Stimulated activated CD4-positive, alpha-beta T cell treated with anti-CD3 and anti-CD28 coated beads, TNF-alpha, amount 100 ng/mL, for 4 hours (primary cell): ENCODE data around the gene NKX2-3.

Experiments used
- DNase-seq, 3 experiments: peaks; one replicate each; pipeline ENCODE4 v3.0.0-alpha.2; 2020; ENCODE audit warnings: low read depth in 3 of 3

The NKX2-3 gene

DNA sequence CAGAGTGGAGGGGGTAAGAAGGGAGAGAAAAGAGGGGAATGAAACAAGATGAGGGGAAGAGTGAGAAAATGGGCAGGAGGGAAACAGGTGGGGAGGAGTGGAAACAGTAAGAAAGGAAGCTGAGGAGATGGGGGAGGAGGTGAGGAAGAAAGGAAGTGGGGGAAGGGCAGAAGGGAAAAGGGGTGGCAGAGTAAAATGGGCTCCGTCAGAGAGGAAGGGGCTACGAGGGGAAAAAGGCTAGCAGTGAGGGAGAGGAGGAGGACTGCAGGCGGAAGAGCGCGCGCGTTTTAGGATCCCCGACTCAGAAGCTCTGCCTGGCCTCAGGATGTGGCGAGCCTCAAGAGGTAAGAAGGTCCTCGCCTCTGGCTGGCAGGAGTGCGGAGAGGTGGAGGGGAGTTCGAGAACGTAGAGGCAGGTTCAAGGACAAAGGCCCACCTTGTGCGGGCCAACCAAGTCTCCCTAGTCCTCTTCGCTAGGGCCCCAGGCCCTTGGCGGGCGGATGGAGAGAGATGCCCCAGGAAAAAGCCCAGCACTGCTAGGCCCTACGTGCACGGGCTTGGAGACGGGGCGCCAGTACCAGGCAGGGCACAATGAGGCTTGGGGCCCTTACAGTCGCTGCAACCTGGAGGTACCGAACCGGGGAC, 5.8 kb upstream of the NKX2-3 start:
- DNase-seq: no peak

DNA sequence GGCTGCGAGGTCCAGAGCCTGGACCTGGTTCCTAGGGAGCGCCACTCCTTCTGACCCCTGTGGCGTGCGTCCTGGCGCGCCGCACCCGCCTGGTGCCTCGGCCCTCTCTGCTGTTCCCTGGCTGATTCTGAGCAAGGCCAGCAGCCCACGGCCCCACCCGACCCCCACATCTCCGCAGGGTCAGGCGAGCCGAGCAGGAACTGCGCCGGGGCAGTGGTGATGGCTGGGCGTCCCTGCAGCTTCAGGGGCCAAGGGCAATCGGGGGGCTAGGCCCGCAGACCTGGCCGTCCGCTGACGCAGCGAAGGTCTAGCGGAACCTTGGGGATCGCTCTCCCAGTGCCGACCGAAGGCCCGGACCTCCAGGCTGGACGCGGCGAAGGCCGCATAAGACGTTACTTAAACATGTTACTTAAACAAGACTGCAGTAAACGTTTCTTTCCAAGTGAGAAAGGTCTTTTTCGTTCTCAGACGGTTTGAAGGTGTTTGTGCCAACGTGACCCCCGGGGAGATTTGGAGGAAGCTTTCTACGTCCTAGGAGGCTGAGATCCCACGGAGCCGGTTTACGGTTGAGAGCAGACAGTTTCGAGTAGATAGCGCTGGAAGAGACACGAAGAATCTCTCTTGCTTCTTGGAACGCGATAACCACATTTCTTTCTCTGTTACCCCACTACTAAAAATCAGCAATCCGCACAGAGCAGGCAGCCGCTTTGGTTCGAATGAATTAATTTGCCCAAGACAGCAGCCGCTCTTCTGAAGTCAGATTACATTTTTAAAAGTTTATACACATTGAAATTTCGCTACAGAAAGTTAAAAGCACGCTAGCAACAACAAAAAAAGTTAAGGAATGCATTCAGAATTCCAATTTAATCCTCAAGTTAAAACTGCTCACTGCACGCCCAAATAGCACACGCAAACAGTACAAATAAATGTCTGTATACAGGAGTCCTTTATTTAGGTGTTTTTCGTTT, 4.9 kb upstream of the NKX2-3 start:
- no peak for DNase-seq

DNA sequence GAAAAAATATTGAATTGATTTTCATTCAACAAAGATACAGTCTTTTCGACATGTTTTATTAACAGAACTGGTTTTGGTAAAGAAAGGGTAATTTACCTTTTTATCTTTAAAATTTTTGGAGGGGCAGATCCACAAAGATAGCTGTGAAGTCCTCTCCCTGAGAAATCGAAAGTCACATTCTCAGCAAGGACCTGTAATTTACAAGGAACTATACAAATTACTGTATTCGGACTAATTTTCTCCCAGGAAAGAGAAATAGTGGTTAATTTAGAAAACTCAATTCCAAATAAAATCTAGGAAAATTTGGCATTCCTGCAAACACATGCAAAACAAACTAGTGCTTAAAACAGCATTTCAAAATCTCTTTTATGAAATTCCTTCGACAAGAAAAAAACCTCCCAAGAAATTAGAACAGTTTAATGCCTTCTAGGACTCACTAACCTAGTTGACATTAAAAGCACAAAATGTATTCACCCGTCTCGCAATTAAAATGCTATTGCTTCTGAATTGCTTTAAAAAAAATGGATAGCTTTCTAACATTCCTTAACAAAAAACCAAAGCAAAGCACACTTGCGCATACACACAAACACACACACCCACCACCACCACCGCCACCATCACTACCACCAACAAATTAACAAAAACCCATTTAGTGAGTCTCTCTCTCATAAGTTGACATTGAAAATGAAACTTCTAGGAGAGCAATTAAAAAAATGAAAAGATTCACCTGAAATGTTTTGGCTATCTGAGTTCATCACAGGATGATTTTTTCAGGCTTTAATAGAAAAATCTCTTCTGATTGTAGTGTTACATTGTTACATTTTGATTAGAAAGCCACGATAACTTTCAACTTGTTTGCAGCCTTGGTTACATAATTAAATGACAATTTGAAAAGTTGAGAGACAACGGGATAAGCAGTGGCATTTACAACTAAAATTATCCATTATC, 4.0 kb upstream of the NKX2-3 start:
- DNase-seq: no peak

DNA sequence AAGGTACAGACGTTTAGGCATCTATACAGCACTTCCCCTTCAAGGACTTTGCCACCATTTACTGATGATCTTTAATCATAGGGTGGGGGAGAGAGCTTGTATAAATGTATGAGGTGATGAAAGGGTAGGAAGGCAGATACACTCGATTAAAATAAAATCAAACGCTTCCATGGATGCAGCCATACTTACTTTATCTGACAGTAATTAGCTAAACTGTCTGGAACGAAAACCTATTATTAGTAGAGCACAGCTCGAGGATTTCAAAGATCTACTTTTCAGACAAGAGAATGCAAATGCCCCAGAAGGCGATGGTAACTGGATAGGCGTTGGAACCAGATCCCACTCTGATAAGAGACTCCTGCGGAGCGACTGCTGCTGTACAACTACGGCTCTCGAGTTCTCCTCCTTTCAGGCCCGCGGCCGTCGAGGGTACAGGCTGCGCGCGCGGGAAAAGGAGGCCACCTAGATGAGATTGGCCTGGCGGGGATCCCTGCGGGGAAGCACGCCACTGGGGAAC, 3.1 kb upstream of the NKX2-3 start:
- no peak for DNase-seq

DNA sequence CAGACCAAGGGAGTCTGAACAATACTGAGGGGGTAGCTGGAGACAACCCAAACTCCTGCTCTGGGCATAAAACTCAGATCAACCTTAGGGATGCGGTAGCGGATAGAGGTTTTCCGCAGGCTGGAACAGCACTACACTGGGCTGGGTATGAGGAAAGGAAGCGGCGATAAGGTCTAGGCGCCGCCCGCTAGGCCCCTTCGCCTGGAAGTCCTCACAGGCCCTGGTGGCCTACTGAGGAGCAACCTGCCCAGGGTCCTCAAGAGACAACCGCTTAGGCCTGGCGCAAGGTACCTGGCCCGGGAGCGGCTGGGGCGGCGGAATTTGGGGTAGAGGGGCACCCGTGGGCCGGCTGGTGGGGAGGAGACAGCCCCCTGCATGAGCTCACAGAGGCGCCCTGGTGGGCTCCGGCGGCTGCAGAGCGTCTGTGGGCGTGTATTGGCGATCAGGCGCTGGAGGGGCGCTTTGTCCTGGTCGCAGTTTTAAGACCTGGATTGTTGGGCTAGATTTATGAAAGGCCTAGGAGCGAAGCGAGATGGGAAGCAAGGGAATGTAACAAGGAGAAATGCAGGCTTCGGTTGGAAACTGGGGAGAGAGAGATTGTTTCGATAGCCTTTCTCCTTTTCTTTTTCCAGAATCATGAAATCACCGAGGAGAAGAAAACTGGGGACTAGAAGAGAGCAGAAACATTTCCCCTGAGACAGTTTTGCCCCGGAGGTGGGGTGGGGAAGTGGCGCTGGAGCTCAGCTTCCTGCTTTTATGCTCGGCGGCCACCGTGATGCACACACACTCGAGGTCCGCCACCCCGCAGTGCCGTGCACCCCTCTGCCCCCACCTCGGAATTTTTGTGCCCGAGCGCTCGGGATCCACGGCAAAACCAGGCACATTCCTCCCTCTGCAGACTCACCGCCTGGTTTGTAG, 2.4 kb upstream of the NKX2-3 start:
- no peak for DNase-seq

DNA sequence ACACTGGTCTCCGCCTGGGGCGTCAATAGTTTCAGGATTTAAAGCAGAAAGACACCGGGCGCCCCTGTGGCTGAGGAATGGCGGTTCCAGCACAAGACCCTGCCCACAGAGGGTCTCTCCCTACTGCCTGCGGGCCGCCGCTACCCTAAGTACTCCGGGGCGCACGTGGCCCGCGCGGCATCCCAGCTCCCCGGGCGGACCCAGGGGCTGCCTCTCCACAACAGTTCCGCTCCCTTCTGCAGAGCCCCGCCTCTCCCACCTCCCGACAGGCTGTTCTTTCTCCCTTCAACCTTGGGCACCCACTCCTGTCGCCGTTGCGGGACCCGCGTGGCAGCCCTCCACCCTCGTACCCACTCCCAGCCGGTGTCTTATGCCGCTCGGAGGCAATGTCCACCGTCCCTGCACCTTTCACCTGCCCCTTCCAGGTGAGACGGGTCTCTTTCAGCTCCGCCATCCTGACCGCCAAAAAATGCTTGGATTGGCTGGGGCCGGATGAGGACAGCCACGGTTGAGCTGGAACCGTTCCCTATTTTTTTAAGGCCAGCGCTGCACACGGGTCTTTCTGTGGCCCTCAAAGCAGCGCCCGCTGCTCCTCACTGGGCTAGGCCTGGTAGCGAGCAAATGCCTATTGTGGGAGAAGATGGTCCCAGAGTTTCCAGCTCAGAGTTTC, 1.6 kb upstream of the NKX2-3 start:
- DNase-seq: no peak

DNA sequence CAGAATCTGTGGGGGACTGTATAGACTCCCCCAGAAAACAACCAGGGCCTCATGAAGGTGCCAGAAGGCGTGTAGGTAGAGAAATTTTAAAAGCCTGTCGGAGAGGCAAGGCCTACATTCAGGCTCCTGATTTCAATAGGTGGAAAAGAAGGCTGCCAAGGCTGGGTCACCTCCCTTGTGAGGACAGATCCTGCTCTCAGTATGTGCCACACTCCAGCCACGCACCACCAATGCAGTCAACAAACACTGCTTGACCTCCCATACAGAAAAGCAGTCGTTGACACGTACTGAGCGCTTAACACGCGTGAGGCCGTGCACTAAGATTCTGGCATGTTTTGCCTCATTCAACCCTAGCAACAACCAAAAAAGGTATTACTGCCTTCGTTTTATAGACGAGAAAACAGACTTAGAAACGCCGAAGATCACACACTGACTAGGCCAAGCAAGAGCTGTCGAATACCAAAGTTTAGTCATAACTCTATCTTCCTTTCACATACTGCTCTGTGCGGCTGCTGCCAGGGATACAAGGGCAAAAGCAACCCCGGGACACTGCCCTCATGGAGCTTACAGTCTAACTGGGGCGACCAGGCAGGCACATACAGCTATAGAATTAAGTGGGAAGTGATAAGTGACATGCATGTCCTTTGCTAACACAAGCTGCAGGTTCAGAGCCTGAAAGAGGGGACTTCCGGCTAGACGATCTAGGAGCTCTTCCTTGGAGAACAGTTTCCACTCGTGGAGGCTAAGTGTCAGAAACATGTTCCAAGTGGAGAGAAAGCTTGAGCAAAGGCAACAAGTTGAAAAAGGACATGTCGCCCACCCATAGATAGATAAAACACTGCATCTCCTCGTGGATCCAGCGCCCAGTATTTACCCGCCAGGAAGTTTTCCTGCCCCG, 797 bp upstream of the NKX2-3 start:
- DNase-seq: no peak

DNA sequence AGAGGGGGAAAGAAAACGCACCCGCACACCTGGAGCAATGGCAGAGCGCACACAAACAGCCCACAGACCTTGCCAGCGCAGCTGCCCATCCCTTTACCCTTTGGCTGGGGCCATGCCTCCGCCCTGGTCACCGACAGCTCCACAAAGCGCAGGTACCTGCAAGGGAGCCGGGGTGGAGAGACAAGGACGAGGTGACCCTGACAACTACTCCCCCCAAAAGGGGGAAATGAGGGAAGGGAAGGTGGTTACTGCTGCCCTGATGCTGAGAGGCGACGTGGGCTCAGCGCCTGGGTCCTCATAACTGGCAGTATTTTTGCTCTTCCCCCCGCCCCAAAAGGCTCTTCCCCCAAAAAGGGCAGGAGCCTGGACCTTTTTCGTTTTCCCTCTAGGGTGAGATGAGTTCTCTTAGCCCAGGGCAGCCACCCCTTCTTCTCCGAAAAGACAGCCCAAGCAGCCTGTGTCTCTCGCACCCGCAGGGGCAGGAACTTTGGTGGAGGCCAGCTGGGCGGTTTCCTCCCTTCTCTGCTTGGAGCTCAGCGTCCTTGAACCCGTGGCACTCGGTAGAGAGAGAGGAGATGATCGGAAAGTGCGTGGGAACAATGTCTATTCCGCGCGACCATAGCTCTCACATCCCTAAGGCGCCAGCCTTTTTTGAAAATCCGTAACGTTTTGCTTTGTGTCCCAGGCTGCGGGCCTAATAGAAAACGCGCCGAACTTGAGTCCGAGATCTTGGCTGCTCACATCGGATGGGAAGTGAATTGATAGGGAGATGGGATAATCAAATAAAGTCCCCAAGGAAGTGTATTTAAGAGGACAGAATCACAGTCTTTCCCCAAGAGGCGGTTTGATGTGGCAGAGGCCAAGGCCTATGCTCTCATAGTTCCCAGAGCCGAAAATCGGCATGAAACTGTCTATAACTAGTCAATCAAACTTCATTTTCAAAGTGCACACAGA, 1.0 kb downstream of the NKX2-3 start:
- no peak for DNase-seq

DNA sequence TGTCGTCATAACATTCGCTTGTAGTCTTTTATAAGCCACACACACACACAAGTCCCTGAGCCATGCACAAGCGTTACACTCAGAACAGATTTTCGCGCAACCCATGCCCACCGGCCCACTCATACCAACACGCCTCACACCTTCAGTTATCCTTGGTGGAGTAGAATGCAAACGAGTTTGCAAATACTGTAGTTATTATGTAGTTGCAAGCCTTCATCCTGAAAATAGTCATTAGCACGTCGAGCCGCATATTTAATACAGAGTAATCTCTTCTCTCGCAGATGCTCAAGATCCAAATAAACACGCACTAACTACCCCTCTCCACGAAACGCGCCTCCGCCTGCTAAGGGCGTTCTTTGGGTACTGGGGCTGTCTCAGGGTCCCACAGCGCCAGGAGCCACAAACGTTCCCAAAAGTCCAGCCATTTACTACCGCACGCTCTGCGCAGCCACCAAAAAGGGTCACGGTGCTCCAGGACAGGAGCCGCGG, 1.8 kb downstream of the NKX2-3 start:
- DNase-seq: no peak

DNA sequence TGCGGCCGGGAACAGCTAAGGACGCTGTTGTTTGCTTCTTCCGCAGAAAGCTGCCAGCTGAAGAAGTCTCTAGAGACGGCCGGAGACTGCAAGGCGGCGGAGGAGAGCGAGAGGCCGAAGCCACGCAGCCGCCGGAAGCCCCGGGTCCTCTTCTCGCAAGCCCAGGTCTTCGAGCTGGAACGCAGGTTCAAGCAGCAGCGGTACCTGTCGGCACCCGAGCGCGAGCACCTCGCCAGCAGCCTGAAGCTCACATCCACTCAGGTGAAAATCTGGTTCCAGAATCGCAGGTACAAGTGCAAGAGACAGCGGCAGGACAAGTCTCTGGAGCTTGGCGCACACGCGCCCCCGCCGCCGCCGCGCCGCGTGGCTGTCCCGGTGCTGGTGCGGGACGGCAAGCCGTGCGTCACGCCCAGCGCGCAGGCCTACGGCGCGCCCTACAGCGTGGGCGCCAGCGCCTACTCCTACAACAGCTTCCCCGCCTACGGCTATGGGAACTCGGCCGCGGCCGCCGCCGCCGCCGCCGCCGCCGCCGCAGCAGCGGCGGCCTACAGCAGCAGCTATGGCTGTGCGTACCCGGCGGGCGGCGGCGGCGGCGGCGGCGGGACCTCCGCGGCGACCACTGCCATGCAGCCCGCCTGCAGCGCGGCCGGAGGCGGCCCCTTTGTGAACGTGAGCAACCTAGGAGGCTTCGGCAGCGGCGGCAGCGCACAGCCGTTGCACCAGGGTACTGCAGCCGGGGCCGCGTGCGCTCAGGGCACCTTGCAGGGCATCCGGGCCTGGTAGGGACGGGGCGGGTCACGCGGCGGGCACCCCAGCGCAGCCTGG, 2.4 kb downstream of the NKX2-3 start:
- DNase-seq: peak in 1 of 3 experiments; percentile 20

DNA sequence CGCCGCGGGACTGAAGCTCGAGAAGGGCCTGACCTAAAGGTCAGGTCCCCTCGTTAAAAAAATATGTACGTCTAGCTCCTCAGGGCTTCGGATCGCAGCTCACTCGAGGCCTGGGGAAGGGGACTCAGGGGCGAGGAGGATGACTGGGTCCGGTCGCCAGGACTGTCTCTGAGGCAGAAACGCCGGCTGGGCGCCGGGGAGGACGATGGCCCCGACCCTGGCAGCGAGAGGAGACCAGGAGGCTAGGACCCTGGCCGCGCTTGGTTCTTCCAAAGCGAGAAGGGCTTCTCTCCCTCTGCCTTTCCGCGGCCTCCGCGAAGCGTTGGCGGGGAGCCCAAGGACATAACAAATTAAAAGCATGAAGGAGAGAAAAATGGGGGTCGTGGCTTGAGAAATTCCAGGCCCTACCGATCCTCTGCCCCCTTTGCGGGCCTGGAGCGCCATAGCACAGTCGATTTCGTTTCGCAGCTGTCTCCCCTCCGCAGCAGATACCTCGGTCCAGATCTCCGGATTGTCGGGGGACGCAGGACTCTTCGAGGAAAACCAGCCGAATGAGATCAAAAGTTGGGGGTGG, 3.1 kb downstream of the NKX2-3 start:
- no peak for DNase-seq

DNA sequence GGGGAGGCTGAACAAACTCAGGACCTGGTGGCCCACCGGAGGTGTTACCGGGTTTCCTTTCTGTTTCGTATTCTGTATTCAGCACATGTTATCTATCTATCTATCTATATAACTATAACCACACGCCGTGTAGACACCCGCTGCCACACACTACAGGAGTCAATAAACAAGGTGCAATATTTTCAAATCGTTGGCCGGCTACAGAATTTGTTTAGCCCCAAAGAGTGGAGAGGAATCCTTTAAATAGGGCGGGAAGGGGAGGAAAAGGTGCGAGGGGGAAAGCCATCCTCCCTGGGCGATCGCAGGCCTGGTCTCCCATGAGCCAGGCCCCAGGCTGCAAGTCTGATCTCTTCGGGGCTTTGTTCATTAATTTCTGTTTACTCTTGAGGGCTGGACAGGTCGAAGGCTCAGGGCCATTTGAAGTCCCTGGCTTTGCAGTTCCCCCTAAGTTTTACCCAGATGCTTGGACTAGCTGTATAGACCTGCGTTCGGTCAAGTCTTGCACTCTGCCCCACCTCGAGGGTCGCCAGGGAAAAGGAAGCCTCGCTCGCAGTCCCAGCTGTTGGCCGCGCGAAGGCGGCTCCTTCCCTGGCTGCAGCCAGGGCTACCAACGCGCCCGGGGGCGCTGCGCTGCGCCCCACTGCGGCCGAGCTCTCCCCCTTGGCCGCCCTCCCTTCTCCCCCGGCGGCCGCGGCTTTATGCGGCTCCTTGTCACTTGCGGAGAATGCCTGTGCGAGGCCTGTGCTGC, 3.8 kb downstream of the NKX2-3 start:
- no peak for DNase-seq

DNA sequence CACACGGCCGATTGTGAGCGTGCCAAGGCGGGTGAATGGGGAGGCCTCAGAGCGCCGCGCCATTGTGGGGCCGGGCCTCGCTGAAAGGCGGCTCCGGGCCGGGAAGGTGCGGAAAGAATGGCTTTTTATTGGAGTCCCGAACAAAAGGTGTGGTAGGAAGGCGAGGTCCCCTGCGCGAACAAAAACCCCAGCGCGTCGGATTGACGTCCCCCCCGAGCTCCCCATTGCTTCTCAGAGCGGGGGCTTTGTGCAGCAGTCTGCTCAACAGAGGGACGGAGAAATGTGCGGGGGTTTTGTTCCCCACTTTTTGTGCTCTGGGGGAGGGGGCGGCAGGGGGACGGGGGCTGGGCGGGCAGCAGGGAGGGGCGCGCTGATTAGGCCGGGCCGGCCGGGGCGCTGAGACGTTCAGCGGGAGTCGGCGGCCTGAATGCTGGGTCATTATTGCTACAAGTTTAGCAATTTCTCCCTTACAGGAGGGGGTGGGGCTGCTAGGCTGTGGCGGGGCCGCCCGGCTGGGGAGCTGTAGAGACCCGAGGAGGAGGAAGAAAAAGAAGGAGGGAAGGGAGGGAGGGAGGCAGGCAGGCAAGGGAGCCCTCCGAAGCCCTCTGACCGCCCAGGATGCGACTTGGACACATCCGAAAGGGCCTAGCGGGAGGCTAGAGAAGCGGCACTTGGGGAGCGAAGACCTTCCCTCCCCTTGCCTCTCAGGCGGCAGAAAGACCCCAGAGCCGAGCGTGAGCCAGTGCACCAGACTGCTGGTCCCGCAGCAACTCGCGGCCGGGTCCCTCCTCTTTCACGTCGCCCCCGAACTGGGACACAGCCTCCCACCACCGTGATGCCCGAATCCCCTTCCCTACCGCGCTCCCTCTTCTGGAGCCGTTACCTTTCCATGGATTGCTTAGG, 4.6 kb downstream of the NKX2-3 start:
- DNase-seq: no peak

DNA sequence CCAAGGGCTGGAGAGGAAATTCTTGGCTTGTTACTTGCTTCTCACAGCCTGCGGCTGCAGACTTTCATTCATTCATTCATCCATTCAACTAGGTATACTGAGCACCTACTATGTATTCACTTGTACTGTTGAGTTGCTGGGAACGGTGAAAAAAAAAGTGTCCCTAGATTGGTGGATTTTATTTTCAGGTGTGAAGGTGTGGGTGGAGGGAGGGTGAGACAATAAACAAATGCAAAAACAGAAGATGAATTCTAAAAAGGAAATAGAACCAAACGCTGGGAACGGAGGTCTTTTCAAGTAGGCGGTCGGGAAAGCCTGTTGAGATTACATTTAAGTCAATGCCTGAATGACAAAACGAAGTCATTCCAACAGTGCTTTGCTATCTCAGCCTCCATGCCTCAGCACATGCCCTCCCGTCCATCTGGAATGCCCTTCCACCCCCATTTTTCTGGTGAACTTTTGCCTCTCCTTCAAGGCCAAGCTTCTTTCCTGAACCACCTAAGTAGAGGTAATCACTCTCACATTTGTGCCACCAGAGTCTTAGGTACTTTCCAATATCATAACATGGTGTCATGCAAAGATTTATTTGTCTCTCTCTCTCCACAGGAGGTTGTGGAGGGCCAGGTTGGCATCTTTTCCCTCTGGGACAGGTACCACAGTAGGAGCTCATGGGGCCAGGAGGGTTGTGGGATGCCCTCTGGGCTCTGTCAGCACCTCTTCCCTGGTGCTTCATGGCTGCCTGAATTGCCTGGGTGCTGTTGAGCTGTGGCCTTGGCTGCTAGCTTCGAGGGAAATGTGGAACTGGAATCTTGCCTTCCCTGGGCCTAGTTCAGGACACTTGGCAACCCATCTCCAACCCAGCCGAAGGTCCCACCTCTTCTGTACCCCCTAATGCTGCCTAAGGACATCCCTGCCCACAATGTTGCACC, 5.5 kb downstream of the NKX2-3 start:
- DNase-seq: no peak
